Mammary epithelial cell (primary cell): ENCODE results near the gene MYO3A.

Experiments
- CTCF ChIP-seq, 2 donors: IDR thresholded peaks in 1 of 2; conservative IDR thresholded peaks in 1 of 2; 2 replicates each; pipeline ENCODE4 v1.5.1; 2011 to 2012; ENCODE audit warnings: inconsistent platforms in 2 of 2, low read length in 2 of 2, mild to moderate bottlenecking in 2 of 2, control low read depth in 1 of 2, low read depth in 1 of 2; ENCODE audit not compliant: insufficient read depth in 1 of 2; ENCODE audit errors: extremely low read depth in 1 of 2
- EZH2 ChIP-seq: IDR thresholded peaks from 2 replicates; pipeline ENCODE4 v1.6.1; 2012; ENCODE audit warnings: low read length, inconsistent platforms, borderline replicate concordance

- TF ChIP-seq CTCF (conservative IDR thresholded peaks at IDR 0.05 in 1 of 2, IDR thresholded peaks at IDR 0.05 in 1 of 2; ENCODE audit: extremely low read depth in 1 of 2, insufficient read depth in 1 of 2, low read depth in 1 of 2, low read length in 2 of 2) (no peak), EZH2 (no peak)
Measured at GRCh38 chr10:26015092-26015491, 81.1 kb downstream of the MYO3A start.
